HuH-7.5 (cell line): ENCODE results near the gene SRA1.
"Not testable (repeated sequence)": the region's sequence is repeated elsewhere in the genome, so short reads cannot be mapped to it uniquely, and the experiment has no call there.

ENCODE experiments used
- DNase-seq: peaks from one replicate; pipeline ENCODE4 v3.0.0; 2011; ENCODE audit warnings: low spot score

SRA1 gene

DNA sequence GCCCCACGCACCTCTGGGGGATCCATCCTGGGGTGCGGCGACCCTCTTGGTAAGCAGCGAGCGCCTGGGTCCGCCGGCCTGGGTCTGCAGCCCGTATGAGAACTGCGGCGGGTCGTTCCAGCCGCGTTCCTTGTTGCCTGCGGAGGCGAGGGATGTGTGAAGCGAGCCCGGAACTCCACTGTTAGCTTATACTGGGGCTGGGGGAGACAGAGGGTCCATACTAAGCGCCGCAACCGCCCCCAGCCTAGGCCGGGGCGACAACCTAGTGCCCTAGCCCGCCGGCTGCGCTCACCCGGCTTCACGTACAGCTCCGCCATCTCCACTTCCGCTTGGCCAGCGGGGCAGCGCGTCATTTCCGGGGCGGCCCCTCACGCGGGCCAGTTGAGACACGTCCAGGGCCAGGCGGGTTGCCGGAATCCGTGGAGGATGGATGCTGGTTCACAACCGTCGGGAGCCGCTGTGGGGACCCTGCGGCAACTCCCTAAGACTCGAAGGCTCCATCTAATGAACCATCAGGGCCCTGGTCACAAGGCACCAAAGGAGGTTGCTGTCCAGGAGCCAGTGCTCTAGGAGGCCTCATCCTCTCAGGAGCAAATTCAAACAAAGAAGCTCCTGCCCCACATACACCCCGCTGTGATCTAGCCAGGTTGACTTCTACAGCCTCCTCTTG lies at the start of gene SRA1:
Gene SRA1 (minus strand): TSS at position 338 of the 670 bp plus-strand sequence. CDS start 21 bp downstream, at position 317.
- peak; percentile 95 for DNase-seq

DNA sequence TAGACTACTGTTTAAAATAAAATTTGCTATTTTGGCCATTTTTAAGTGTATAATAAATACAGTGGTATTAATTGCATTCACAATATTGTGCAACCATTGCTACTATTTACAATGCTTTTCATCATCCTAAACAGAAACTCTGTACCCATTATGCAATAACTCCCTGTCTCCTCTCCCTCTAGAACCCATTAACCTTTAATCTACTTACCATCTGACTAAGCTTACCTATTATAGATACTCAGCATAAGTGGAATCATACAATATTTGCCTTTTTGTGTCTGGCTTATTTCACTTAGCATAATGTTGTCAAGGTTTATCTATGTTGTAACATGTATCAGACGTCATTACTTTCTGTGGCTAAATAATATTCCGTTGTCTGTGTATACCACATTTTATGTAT lies 49.8 kb upstream of the SRA1 start:
- DNase-seq: peak; percentile 15

DNA sequence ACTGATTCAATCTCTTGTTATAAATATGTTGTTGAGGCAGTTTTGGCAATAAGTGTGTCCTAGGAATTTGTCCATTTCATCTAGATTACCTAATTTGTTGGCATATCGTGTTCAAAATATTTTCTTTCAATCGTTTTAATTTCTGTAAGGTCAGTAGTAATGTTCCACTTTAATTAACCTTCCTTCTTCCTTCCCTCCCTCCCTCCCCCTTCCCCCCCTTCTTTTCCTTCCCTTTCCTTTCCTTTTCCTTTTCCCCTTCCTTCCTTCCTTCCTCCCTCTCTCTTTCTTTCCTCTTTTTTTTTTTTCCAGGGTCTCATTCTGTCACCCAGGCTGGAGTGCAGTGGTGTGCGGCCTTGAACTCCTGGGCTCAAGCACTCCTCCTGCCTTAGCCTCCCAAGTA lies 48.6 kb upstream of the SRA1 start:
- no peak for DNase-seq

DNA sequence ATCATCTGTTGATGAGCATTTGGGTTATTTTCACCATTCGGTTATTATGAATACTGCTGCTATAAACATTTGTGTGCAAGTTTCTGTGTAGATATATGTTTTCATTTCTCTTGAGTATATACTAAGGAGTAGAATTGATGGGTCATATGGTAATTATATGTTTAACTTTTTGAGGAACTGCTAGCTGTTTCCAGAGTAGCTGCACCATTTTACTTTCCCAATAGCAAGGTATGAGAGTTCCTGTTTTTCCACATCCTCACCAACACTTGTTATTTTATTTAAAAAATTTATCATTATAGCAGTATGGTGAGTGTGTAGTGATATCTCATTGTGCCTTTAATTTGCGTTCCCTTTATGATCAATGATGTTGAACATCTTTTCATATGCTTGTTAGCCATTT lies 46.5 kb upstream of the SRA1 start:
- DNase-seq: no peak

DNA sequence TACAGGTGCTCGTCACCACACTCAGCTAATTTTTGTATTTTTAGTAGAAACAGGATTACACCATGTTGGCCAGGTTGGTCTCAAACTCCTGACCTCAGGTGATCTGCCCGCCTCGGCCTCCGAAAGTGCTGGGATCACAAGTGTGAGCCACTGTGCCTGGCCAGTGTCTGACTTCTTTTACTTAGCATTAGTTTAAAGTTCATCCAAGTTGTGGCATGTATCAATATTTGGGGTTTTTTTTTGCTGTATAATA lies 46.1 kb upstream of the SRA1 start:
- not testable (repeated sequence) for DNase-seq

DNA sequence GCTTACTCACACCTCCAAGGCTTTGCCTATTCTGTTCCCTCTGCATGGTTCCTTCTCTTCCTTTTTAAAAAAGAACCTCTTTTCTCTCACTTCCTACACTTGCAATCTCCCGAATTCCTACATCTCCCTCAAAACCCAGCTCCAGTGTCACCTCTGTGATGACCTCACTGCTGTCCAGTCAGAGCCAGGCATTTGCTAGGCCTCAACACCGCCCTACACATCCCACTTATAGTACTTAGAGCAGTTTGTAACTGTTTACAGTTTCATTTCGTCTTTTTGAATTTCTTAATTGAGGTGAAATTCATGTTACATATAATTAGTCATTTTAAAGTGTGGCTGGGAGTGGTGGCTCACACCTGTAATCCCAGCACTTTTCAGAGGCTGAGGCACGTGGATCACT lies 44.9 kb upstream of the SRA1 start:
- no peak for DNase-seq

DNA sequence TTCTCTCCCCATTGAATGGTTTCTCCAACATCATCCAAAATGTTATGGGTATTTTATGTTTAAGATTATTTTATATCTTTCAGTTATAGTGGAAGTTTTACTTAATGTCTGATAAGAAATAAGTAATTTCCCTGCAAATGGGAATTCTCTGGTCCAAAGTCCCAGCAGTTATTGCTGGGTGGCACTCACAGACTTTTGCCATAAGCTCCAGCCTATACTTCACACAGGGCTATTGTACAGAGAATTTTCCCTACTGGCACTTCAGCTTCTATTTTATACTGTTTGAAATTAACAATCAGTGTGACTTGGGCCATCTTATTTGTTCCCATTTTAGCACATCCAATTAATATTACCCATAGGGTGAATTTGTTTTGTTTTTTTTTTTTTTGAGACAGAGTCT lies 42.8 kb upstream of the SRA1 start:
- no peak for DNase-seq

DNA sequence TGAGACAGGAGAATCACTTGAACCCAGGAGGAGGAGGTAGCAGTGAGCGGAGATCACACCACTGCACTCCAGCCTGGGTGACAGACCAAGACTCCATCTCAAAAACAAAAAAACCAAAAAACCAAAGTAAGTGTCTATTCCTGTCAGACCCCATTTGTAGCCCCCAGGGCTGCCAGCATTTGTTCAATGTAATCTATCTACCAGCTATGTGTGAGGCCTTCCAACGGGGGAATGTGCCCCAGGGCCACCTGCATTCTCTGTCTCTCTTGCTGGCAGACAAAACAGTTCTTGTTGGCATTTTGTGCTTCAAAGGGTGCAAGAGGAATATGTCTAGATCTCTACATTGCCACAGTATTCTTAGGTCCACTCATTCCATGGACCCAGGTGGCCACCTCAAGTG lies 41.6 kb upstream of the SRA1 start:
- DNase-seq: no peak

DNA sequence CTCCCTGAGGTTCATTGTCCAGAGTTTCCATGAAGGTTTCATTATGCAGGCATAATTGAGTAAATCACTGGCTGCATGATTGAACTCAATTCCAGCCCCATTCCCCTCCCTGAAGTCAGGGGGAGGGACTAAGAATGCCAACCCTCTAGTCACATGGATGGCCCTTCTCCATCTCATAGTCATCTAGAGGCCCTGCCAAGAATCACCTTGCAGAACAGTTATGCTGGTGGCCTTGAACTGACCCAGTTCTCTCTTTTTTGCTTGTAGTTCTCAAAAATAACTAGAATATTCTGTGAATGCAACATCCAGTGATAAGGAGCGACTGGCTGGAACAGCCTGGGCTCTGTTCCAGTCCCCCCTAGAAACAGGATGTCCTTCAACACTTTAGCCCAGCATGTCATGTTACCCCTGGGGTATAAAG lies 39.1 kb upstream of the SRA1 start:
- no peak for DNase-seq

DNA sequence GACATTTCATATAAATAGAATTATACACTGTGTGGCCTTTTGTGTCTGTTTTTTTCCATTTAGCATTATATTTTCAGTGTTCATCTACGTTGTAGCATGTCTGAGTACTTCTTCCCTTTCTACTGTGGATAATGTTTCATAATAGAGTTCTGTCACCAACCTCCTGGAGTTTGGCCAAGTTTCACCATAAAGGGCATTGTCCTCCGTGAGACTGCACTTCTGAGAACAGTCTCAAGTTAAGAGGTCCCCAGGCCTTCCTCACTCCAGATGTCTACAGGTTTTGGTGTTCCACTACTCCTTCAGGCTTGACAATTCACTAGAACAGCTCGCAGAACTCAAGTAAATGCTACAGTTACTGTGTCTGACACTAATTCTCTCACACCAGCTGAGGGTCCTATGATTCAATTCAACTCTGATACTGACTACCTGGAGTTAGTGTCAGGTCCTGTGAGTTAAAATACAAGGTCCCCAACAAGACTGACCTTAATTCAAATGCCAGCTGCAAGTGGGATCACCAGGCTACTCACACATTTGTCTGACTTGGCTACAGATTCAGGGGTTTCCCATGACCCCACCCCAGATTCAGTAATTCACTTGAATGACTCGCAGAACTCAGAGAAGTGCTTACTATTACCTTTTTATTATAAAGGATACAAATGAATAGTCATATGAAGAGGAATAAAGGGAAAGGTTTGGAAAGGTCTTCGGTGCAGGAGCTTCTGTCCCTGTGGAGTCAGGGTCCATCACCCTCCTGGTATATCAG lies 38.4 kb upstream of the SRA1 start:
- no peak for DNase-seq

DNA sequence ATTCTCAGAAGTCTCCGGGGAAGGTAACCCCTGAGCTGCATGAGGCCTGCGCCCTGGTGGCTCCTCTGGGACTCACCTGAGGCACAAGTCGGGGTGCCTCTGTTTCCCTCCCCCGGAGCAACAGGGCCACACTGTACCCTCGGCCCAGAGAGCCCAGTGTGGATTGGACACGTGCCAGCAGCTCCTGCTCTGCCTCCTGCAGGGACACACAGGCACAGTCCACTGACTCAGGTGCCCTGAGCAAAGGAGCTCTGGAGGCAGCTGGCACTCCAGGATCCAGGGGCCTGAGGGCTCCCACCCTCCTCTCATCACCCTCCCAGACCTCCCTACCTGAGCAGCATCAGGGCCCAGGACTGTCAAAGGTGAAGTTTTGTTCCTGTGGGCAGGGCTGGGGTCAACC lies 36.9 kb upstream of the SRA1 start:
- no peak for DNase-seq

DNA sequence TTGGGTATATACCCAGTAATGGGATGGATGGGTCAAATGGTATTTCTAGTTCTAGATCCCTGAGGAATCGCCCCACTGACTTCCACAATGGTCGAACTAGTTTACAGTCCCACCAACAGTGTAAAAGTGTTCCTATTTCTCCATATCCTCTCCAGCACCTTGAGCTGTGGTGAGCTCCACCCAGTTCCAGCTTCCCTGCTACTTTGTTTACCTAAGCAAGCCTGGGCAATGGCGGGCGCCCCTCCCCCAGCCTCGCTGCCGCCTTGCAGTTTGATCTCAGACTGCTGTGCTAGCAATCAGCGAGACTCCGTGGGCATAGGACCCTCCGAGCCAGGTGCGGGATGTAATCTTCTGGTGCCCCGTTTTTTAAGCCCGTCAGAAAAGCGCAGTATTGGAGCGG lies 35.8 kb upstream of the SRA1 start:
- not testable (repeated sequence) for DNase-seq

DNA sequence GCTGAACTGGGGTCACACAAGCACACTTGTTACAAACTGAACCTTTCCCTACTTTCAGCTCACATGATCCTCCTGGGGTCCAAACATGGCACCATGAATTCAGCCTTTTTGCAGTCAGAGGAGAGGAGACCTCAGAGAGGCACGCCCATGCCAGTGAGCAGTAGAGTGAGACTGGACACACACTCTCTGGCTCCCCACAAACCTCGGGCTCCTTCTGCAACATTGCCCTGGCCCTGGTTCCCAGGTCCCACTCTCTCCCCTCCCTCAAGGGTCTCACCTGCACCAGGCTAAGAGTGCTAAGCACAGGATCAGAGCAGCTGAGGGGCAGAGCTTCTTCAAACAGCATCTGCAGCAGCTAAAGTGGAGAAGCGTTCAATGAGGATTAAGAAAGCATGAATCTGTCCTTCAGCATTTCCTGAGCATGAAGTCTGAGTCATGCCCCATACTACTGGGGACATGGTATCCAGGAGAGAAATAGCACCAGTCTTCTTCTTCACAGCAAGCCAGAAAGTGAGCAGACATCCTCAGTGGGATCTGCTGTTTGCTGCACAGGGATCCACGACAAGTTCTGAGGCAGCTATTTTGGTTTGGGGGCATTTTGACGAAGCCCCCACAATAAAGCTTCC lies 34.6 kb upstream of the SRA1 start:
- DNase-seq: no peak

DNA sequence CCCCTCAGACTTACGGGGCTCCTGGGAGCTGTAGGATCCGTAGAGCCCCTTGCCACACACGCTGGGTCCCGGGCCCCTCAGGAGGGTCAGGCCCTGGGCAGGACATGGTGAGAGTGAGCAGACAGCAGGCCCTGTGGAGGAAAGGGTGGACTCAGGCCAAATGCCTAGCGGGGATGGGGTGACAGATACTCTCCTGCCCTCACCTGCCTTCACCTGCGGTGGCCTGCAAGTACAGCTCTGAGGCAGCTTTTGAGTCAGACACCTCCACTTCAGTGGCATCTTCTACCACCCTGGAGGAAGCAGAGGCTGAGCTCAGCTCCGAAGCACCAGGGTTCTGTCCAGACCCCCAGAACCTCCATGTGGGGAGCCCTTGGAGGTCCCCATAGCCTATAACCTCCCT lies 33.6 kb upstream of the SRA1 start:
- no peak for DNase-seq

DNA sequence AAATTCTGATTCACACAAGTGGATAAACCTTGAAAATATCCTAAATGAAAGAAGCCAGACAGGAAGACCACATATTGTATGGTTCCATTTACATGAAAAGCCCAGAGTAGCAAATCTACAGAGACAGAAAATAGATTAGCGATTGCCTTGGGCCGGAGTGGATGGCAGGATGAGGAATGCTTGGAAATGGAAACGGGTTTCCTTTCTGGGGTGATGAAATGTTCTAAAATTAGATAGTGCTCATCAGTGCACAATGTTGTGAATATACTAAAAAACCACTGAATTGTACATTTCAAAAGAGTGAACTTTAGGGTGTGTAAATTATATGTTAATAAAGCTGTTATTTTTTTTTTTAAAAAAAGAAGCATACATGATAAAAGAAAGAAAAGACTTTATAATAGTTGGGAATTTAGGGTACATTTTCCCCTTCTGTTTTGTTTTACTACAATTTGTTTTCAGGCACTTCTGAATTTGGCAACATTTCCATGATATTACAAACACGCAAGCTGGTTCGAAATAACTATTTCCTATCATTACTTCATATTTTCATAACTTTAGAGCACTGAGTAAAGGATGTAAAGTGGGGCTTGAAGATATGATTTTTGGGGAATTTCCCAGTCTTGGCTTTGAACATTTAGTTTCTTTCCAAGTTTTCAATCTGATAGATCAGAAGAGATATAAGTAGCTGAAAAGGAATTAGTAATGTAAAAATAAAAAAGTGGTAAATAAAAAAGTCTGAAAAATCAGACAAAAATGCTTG lies 31.2 kb upstream of the SRA1 start:
- DNase-seq: no peak

DNA sequence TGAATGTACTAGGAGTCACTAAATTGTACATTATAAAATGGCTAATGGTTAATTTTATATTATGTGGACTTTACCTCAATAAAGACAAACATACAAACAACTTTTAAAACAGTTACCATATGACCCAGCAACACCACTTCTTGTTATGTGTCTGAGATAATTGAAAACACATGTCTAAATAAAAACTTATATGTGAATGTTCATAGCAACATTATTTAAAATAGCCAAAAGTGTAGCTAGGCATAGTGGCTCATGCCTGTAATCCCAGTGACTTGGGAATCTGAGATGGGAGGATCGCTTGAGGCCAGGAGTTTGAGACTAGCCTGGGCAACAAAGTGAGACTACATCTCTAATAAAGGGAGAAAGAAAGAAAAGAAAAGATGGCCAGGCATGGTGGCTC lies 30.2 kb upstream of the SRA1 start:
- no peak for DNase-seq

DNA sequence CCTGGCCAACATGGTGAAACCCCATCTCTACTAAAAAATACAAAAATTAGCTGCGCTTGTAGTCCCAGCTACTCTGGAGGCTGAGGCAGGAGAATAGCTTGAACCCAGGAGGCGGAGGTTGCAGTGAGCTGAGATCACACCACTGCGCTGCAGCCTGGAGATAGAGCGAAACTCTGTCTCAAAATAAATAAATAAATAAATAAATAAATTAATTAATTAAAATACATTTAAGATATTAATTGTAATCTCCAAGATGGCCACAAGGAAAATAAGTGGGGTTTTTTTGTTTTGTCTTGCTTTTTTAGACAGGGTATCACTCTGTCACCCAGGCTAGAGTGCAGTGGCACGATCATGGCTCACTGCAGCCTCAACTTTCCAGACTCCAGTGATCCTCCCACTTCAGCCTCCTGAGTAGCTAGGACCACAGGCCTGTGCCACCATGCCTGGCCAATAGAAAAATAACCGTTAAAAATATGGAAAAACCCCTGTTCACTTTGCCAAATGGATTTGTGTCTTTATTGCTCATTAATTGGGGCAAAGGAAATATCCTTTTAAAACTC lies 22.0 kb upstream of the SRA1 start:
- DNase-seq: not testable (repeated sequence)

DNA sequence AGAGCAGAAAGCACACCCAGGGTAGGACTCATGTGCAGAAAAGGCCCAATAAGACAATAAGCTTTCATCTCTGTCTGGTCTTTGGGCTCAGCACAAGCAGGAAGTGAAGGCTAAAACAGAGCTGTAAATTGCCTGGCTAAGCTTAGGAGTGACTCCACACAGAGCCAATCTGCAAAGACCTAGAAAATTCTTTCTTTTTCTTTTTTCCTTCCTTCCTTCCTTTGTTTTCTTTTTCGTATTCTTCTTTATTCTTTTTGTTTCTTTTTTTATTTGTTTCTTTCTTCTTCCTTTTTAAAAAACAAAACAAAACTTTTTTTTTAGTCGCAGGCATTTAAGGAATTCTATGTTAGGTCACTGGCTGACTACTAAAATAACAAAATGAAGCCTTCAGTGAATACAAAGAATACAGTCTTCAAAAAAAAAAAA lies 19.5 kb upstream of the SRA1 start:
- no peak for DNase-seq

DNA sequence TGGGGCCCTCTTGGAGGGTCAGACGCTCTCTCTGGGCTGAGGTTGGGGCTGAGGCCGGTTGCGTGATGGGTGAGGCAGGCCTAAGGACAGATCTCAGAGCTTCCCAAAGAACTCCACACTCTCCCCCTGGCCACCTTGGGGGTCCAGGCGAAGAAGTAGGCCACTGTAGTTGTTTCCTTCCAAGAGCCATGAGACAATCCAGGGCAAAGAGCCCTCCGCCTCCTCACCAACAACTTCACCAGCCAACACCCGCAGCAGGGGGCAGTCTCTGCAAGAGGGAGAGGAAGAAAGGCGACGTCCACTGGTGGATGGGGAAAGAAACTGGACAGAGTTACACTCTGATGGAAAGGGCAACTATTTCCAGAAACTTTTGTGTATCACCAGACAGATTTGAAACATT lies 18.0 kb upstream of the SRA1 start:
- peak; percentile 30 for DNase-seq

DNA sequence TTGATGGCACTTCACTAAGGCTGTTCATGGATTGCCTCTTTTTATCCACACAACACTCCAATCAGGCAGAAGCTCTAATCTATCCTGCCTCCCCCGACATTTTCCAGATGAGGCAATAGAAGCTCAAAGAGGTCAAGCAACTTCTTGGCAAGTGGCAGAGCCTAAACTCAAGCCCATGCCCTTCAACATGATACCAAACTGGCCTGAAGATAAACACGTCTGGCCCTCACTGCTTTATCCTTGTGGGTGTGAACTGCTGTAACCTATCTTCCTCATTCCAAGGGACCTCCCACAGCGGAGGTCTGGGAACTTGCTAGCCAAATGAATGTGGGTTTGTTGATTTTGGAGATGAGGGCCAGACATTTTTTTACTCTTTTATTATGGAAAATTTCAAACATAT lies 16.9 kb upstream of the SRA1 start:
- DNase-seq: no peak

DNA sequence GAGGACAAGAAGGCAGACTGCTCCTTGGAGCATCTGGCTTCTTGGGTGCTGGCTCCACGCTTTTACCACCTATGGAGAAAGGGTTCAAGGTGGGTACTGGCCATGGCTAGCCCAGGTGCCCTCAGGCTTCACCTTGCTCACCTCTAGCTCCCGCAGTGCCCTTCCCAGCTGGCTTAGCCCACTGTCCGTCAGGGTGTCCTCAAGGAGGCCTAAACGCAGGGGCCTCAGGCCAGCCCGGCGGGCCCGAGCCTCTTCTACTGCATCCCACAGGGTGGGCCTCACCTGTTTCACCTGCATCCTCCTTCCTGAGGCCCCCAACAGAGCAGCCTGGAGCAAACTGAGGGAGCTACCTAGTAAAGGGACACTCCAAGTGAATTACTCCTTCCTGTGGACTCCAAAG lies 16.4 kb upstream of the SRA1 start:
- DNase-seq: no peak

DNA sequence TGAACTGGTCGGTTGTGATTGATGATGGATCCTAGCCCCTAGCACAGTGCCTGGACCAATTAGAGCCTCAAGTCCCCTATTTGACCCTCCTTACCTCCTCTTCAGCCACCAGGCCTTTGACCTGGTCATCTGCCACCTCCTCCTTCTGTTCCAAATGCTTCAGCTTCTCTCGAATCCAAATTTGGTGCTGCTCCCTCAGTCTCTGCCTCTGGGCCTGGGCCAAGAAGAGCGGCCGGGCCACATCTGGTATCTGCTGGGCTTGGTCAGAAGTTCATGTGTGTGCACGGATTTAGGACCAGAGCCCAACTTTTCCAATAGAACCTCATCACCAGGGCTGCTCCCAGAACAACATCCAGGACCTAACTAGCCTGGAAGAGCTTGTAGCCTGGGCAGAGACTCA lies 13.8 kb upstream of the SRA1 start:
- DNase-seq: no peak

DNA sequence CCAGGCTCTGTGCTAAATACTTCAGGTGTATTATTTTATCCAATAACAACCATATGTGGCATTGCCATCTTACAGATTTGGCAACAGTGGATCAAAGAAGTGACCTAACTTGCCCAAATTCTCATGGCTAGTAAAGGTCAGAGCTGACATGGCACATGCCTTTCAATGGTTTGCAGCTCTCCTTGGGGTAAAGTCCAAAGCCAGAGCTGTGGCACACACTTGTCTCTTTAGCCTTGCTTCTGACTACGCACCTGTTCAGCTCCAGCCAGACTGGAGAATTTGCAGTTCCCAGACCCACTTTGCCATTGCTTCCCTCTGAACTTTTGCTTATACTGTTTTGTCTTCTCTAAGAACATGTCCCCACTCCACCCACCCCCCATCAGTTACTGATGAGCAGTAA lies 13.2 kb upstream of the SRA1 start:
- DNase-seq: no peak
